Right ventricle myocardium inferior (tissue), 1 donor: Measurements from ENCODE around the gene POU4F3. TPM values are rescaled to one million over a fixed set of nuclear protein-coding genes. Genes with fewer than 3 reads are reported as not detected.
"Not testable (repeated sequence)": the region's sequence is repeated elsewhere in the genome, so short reads cannot be mapped to it uniquely, and the experiment has no call there.

ENCODE experiments used
- ATAC-seq: fragments of 200-7000 bp; cut with Tn5 transposase; one replicate; pipeline ENCODE4 v1.9.1; 2020; ENCODE audit warnings: mild to moderate bottlenecking, moderate library complexity
- DNase-seq: peaks from one replicate; pipeline ENCODE4 v3.0.0; 2021; ENCODE audit errors: missing footprints
- intact Hi-C: fragments of 100-400 bp; cut with DNase I; formaldehyde crosslinking; loops from one replicate; pipeline ENCODE4 v1.11.0; 2022
- long read RNA-seq: library from polyadenylated mRNA; unstranded; transcript quantifications from one replicate; pipeline ENCODE4 v2.0.0, GENCODE V29; 2021
- total RNA-seq: library from RNA; stranded (reverse); fragmentation: NEBNext Ultra II Directional; extraction: Animal tissue kit (Norgen Biotek cat#: 25700); gene quantifications from one replicate; pipeline ENCODE4 v1.2.1, GENCODE V29; 2021
- donor health status: DM: no; HTN: yes; CAD: no; lungs with severe emphysema.

Gene POU4F3
- not detected for total RNA-seq
- long read RNA-seq: 0 reads

DNA sequence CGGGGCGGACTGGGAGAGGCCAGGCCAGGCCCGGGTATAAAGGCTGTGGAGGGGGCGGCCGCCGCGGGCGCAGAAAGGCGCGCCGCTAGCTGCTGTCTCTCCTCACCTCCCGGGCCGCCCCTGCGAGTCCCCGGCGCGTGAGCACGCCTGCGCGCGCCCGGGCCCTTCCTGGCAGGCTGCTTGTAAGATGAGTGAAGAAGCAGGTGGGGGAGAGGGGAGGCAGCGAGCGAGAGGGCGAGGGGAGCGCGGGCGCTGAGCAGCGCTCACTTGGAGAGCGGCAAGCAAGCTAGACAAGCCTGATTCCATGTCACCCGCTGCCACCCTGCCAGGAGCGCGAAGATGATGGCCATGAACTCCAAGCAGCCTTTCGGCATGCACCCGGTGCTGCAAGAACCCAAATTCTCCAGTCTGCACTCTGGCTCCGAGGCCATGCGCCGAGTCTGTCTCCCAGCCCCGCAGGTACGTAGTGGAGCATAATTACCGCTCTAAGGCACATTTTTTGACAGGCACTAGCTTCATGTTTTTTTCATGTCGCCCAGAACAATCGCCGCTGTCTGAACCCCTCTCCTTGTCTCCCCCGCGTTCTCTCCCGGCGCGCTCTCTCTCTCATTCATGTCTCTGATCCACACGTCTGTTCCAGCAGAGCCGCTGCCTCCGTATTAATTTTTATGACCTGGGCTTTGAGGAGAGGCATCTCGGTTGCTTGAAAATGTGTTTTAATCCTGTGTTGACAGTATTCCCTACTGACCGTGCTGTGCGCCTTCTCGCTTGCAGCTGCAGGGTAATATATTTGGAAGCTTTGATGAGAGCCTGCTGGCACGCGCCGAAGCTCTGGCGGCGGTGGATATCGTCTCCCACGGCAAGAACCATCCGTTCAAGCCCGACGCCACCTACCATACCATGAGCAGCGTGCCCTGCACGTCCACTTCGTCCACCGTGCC is at the start of gene POU4F3:
Gene POU4F3, plus strand, starts transcription at position 66 of the 941 bp plus-strand sequence. Its CDS starts 274 bp downstream, at position 340.
- intact Hi-C loops: no loop called here
- no peak for DNase-seq
- no peak for ATAC-seq

DNA sequence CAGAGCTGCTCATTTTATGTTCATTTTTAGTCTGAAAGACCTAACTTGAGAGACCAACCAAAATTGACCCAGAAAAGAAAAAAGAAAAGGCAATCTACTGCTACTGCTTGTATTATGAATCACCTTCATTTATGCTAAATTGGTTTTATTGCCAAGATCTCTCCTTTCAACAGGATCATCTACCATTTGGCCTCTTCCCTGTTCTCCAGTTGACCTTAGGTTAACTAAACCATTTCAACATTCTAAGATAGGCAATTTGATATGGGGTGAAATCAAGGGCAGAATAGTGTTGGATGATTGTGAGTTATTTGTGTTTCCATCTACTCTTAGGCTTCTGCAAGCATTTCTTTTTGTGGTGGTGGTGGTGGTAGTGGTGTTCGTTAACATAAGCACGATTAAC is 48.3 kb upstream of the POU4F3 start:
- DNase-seq (no peak), ATAC-seq (no peak)
- intact Hi-C loops: no loop called here

DNA sequence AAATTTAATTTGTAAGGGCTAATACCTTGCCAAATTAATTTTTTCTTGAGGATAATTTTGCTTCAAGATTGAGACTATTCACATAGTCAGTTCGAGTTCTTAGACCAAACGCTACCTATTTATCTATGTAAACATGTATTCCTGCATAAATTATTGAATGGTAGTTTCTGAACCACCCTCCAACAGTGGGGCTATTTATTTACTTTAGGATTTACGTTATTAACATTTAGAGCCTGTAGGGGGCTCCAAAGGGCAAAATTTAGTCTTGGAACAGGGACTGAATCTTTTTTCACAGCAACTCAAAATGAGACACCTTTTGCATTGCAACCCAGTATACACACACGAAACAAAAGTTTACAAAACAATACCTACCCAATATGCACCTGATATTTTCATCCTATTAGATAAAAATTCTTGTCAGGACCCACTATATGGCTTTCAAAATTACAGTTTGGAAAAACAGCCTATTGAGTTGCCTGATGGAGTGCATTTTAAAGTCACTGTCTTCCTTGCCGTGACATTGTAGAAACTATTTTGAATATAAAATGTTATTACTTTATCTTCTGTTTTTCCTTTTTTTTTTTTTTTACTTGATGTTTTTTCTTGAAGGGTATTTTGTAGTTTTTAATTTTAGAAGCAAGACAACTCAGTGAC is 47.1 kb upstream of the POU4F3 start:
- DNase-seq: no peak
- intact Hi-C loops: loop anchor here (1.0 kb wide), 1 partner anchor 136 kb away; no protein-coding TSS in a partner anchor
- no peak for ATAC-seq

- intact Hi-C loops: no loop called here
- DNase-seq: no peak
- no peak for ATAC-seq
Measured at GRCh38 chr5:146296245-146296644, 42.4 kb upstream of the POU4F3 start.

GRCh38 chr5:146298920-146299319 is 39.7 kb upstream of the POU4F3 start:
- intact Hi-C loops, ATAC-seq, DNase-seq: not testable (repeated sequence)

DNA sequence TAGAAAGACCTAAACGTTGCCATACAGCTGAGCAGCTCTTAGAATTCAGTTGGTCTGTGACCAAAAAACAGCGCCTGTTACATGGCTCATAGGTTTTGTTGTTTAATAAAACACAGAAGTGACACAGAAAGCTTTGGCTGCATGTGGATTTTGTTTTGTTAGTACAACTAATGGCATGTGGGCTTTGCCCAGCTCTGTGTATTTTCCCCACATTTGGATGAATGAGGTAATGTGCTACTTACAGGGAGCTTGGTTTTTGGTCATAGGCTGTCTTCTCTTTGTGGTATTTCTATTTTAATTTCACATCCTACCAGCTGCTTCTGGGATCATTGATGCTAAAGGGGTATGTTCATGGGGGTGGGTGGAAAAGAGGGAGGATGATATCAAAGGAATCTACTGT is 37.0 kb upstream of the POU4F3 start:
- intact Hi-C loops: no loop called here
- ATAC-seq: no peak

DNA sequence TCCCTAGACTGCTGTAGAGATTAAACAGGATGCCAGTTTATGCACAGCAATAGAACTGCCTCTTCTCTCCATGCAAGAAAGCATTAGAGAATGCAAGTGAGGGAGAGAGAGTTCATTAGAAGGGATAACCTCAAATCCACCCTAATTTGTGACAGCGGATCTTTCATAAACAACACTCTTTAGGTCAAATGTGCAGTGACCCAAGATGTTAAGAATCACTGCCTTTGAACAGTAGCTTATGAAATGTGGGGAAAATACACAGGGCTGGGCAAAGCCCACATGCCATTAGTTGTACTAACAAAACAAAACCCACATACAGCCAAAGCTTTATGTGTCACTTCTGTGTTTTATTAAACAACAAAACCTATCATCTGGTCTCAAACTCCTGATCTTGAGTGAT is 36.2 kb upstream of the POU4F3 start:
- no peak for DNase-seq
- intact Hi-C loops: no loop called here
- no peak for ATAC-seq

More for the DNA sequence above, 37.0 kb upstream of the POU4F3 start:
- DNase-seq: no peak

DNA sequence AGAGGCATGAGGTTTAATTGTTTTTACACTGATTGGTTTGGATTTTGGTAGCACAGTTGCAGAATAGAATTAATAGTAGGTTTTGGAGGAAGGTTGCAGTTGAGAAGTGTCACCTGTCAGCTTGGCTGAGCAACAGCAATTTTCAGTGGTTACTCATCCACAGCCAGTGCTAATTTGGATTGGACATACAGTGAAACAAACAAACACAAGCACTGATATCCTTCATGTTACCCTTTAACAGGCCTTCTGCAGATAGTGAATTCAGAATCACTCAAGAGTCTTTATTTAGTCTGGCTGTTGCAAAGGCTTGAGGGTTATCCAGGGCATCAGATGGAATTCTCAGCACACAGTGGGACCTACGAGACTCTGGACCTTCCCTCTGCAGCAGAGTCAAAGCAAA is 31.8 kb upstream of the POU4F3 start:
- DNase-seq (no peak), ATAC-seq (peak; percentile 92)
- intact Hi-C loops: no loop called here

- DNase-seq (no peak), ATAC-seq (no peak)
- intact Hi-C loops: no loop called here
Measured at GRCh38 chr5:146307796-146308195, 30.8 kb upstream of the POU4F3 start.

- no peak for DNase-seq
- intact Hi-C loops: no loop called here
- no peak for ATAC-seq
Measured at GRCh38 chr5:146310540-146310939, 28.1 kb upstream of the POU4F3 start.

DNA sequence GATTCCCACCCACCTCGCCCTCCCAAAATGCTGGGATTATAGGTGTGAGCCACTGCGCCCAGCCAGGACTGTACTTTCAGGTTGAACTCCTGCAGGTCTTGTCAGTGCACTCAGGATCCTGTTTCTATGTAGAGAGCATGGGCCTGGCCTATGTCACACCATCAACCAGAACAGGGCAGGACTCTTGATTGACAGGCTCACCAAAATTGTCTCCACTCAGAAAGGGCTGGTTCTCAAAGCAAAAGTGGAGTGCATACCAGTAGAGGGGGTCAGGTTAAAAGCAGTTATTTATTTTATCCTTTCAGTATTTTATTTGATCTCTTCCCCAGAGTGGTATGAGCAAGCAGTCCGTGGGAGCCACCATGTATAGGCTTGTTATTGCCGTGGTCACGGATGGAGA is 27.4 kb upstream of the POU4F3 start:
- no peak for ATAC-seq
- DNase-seq: no peak
- intact Hi-C loops: no loop called here

- DNase-seq: no peak
- intact Hi-C loops: no loop called here
- ATAC-seq: no peak
Measured at GRCh38 chr5:146313027-146313426, 25.6 kb upstream of the POU4F3 start.

GRCh38 chr5:146321571-146321970 is 17.1 kb upstream of the POU4F3 start:
- DNase-seq: no peak
- intact Hi-C loops: no loop called here
- no peak for ATAC-seq

- ATAC-seq (no peak), DNase-seq (no peak)
- intact Hi-C loops: no loop called here
Measured at GRCh38 chr5:146327257-146327870, 11.3 kb upstream of the POU4F3 start.

- DNase-seq (no peak), ATAC-seq (no peak)
- intact Hi-C loops: no loop called here
Measured at GRCh38 chr5:146327989-146328388, 10.7 kb upstream of the POU4F3 start.

DNA sequence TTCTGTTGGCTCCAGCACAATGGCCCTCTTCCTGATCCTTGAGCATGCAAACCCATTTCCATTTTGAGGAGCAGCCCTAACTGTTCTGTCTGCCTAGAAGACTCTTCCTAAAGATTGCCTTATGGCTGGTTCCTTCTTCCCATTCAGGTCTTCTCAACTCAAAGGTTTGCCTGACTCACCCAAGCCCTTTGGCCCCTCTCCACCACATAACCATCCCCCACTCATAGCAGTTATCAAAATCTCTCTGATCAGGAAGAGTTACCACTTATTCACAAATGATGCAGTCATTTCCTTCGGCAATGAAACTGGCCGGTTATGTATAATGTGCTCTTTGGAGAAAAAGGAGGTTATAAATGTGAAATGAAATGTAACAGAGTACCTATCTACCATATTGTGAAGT is 8.9 kb upstream of the POU4F3 start:
- intact Hi-C loops: no loop called here
- no peak for DNase-seq
- ATAC-seq: no peak

GRCh38 chr5:146331423-146331822 is 7.2 kb upstream of the POU4F3 start:
- intact Hi-C loops: no loop called here

GRCh38 chr5:146334074-146334533 is 4.5 kb upstream of the POU4F3 start:
- intact Hi-C loops: no loop called here
- no peak for DNase-seq
- no peak for ATAC-seq

More at GRCh38 chr5:146331423-146331822, 7.2 kb upstream of the POU4F3 start:
- ATAC-seq: no peak
- DNase-seq: no peak

DNA sequence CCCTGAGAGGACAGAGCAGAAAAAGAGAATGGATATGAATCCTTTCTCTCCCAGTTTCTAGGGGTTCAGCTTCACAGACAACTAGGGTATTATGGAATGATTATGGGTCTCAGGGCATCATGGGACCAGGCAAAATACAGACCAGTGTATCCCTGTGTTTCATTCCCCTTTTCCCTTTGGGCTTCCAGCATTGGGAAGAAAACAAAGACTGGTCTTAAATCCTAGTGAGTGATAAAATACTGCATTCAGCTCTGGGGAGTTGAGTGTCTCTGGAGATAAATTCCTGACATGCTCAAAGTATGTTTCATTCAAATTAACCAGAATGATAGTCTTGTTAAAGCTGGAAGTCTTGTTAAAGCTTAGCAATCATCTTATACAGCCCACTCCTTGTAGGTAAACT is 2.4 kb upstream of the POU4F3 start:
- ATAC-seq (no peak), DNase-seq (no peak)
- intact Hi-C loops: no loop called here
